OCI-LY7 (cell line): ENCODE data around the gene PIGQ.

ENCODE experiments used
- CTCF ChIP-seq: fragments of 200-600 bp; sonication (generic); conservative IDR thresholded peaks from 2 replicates; pipeline ENCODE4 v1.5.1; 2014; ENCODE audit warnings: mild to moderate bottlenecking, antibody characterized with exemption, low read length, moderate library complexity, mixed read lengths
- EZH2phosphoT487 ChIP-seq: fragments of 200-600 bp; sonication (generic); IDR thresholded peaks from 2 replicates; pipeline ENCODE4 v1.6.1; 2018; ENCODE audit warnings: low read depth, borderline replicate concordance, mild to moderate bottlenecking, mixed run types, antibody characterized with exemption, low read length, moderate library complexity, mixed read lengths

- TF ChIP-seq CTCF, result no peak
- TF ChIP-seq EZH2phosphoT487, result no peak
Measured at GRCh38 chr16:596736-597060, 26.9 kb downstream of the PIGQ start.
